ENCODE results near the gene SCAANT1. TPM values are rescaled to one million over a fixed set of nuclear protein-coding genes. Genes with fewer than 3 reads are reported as not detected.
A peak's percentile ranks its signal among the peaks of the same experiment; 100 is the strongest.

The SCAANT1 gene
- total RNA-seq, 6 donors from 2014 or later, result not detected

DNA sequence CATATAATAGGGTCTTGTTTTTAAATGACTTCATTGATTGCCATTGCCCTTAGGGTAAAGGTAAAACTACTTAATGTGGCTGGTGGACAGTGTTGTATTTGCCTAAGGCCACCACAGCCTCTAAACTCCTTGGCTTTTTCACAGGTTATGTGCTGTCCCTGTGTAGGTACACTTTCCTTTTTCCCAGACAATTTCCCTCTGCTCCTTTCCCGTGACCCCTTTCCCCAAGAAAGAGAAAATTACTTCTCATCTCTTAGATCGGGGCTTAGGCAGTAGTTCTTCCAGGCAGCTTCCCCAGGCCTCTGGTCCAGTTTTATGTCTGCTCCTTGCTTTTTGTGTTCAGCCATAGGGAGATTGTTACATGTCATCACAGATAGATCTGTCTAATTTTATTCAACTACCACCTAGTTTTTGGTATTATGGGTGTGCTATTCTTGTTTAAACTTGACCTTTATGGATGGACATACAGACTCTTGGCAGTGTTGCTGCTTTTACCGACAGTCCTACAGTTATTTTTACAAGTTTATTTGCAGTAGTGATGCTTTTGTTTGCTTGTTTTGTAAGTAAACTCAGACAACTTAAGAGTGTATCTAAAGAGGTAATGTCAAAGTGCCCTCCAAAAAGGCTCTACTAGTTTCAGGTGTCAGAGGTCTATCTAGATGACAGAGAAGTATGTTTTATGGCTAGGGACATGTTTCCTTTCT lies 20.5 kb upstream of the SCAANT1 start:
- WGBS, 2 donors, result 68 to 70% methylated on average over 3 of the region's 3 CpGs
- ATAC-seq (ENCODE audit: low FRiP score in 2 of 2), result no peak
- Histone ChIP-seq H3K9me3 (no peaks in the 10 kb centered on the region), H3K4me1 (peaks cover 39 to 67% (median 47%) of the 10 kb centered on the region in 4 donors), H3K36me3 (peaks cover 0 to 3% (median 0%) of the 10 kb centered on the region in 4 donors), H3K4me3 (no peak overlapping the region), H3K27me3 (no peaks in the 10 kb centered on the region), H3K27ac (peak overlapping the region in 3 of 4 donors; percentile 3 to 44 (median 14))
- DNase-seq, result no peak
- TF ChIP-seq POLR2A (IDR thresholded peaks at IDR 0.05) (no peak), EP300 (IDR thresholded peaks at IDR 0.05) (no peak), POLR2AphosphoS5 (IDR thresholded peaks at IDR 0.05) (no peak)
- TF ChIP-seq, protein P1, sequence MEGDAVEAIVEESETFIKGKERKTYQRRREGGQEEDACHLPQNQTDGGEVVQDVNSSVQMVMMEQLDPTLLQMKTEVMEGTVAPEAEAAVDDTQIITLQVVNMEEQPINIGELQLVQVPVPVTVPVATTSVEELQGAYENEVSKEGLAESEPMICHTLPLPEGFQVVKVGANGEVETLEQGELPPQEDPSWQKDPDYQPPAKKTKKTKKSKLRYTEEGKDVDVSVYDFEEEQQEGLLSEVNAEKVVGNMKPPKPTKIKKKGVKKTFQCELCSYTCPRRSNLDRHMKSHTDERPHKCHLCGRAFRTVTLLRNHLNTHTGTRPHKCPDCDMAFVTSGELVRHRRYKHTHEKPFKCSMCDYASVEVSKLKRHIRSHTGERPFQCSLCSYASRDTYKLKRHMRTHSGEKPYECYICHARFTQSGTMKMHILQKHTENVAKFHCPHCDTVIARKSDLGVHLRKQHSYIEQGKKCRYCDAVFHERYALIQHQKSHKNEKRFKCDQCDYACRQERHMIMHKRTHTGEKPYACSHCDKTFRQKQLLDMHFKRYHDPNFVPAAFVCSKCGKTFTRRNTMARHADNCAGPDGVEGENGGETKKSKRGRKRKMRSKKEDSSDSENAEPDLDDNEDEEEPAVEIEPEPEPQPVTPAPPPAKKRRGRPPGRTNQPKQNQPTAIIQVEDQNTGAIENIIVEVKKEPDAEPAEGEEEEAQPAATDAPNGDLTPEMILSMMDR (IDR thresholded peaks at IDR 0.05), result no peak

- H3K27me3 ChIP-seq, result no peaks in the 10 kb centered on the region
- no peak for DNase-seq
- TF ChIP-seq POLR2AphosphoS5 (IDR thresholded peaks at IDR 0.05) (no peak), POLR2A (IDR thresholded peaks at IDR 0.05) (no peak), EP300 (IDR thresholded peaks at IDR 0.05) (no peak)
- TF ChIP-seq, protein P1 (IDR thresholded peaks at IDR 0.05), result no peak
- peaks cover 0 to 6% (median 0%) of the 10 kb centered on the region in 4 donors for H3K36me3 ChIP-seq
- no peak overlapping the region for H3K27ac ChIP-seq
- 89 to 91% methylated on average over 3 of the region's 3 CpGs for WGBS, 2 donors
- peaks cover 33 to 53% (median 36%) of the 10 kb centered on the region in 4 donors for H3K4me1 ChIP-seq
- ATAC-seq (ENCODE audit: low FRiP score in 2 of 2), result no peak
- H3K4me3 ChIP-seq, result no peak overlapping the region
- H3K9me3 ChIP-seq, result no peaks in the 10 kb centered on the region
These were observed 19.1 kb upstream of the SCAANT1 start for GRCh38 chr3:63931290-63931689.

GRCh38 chr3:63927422-63928280 lies 15.5 kb upstream of the SCAANT1 start:
- Histone ChIP-seq H3K27me3 (no peaks in the 10 kb centered on the region), H3K9me3 (no peaks in the 10 kb centered on the region), H3K4me1 (peaks cover 12 to 29% (median 20%) of the 10 kb centered on the region in 4 donors), H3K36me3 (peaks cover 0 to 33% (median 5%) of the 10 kb centered on the region in 4 donors), H3K27ac (no peak overlapping the region), H3K4me3 (no peak overlapping the region)
- 64 to 66% methylated on average over 10 of the region's 10 CpGs for whole genome bisulfite sequencing, 2 donors
- peak in 1 of 2 donors; percentile 53 for ATAC-seq (ENCODE audit: low FRiP score in 2 of 2)
- TF ChIP-seq, protein P1 (IDR thresholded peaks at IDR 0.05), result no peak
- TF ChIP-seq POLR2A (IDR thresholded peaks at IDR 0.05), result no peak
- TF ChIP-seq POLR2AphosphoS5 (IDR thresholded peaks at IDR 0.05), result no peak
- no peak for TF ChIP-seq EP300 (IDR thresholded peaks at IDR 0.05)
- no peak for DNase-seq

GRCh38 chr3:63926309-63926708 lies 14.1 kb upstream of the SCAANT1 start:
- ATAC-seq (ENCODE audit: low FRiP score in 2 of 2) (no peak), DNase-seq (no peak)
- H3K36me3 ChIP-seq, result peaks cover 0 to 39% (median 5%) of the 10 kb centered on the region in 4 donors
- WGBS, 2 donors, result 94 to 98% methylated on average over 4 of the region's 4 CpGs
- H3K9me3 ChIP-seq, result no peaks in the 10 kb centered on the region
- no peak overlapping the region for H3K27ac ChIP-seq
- H3K4me3 ChIP-seq, result no peak overlapping the region
- no peaks in the 10 kb centered on the region for H3K27me3 ChIP-seq
- peaks cover 9 to 16% (median 15%) of the 10 kb centered on the region in 4 donors for H3K4me1 ChIP-seq
- TF ChIP-seq POLR2A (IDR thresholded peaks at IDR 0.05) (no peak), POLR2AphosphoS5 (IDR thresholded peaks at IDR 0.05) (no peak), EP300 (IDR thresholded peaks at IDR 0.05) (no peak)
- TF ChIP-seq, protein P1 (IDR thresholded peaks at IDR 0.05), result no peak
